Heart right ventricle (tissue), 16 donors: ENCODE data around the gene SOS1. TPM values are rescaled to one million over a fixed set of nuclear protein-coding genes. Genes with fewer than 3 reads are reported as not detected.

Source experiments
- ATAC-seq, 8 donors: fragments of 200-7000 bp; cut with Tn5 transposase; one replicate each; pipeline ENCODE4 v1.9.1; 2020; ENCODE audit warnings: mild to moderate bottlenecking in 8 of 8, moderate library complexity in 8 of 8, moderate number of reproducible peaks in 1 of 8
- DNase-seq, 2 donors: peaks; one replicate each; pipeline ENCODE4 v3.0.0-alpha.2; 2020
- H3K27ac ChIP-seq, 10 donors: fragments of 200-600 bp; sonication (generic) in 2 of 10; one replicate each; pipeline versions ENCODE4 v1.5.0 to v1.8.0; 2020 to 2022; ENCODE audit warnings: mild to moderate bottlenecking in 3 of 10
- H3K27me3 ChIP-seq, 7 donors: fragments of 200-600 bp; one replicate each; pipeline ENCODE4 v1.8.0; 2021 to 2022; ENCODE audit warnings: mild to moderate bottlenecking in 2 of 7
- H3K36me3 ChIP-seq, 9 donors: fragments of 200-600 bp; sonication (generic) in 1 of 9; one replicate each; pipeline versions ENCODE4 v1.5.0 to v1.8.0; 2020 to 2022; ENCODE audit warnings: mild to moderate bottlenecking in 2 of 9
- H3K4me1 ChIP-seq, 9 donors: fragments of 200-600 bp; sonication (generic) in 1 of 9; one replicate each; pipeline versions ENCODE4 v1.5.0 to v1.8.0; 2020 to 2022; ENCODE audit warnings: mild to moderate bottlenecking in 4 of 9
- H3K4me3 ChIP-seq, 10 donors: fragments of 200-600 bp; sonication (generic) in 2 of 10; one replicate each; pipeline versions ENCODE4 v1.5.0 to v1.8.0; 2020 to 2022; ENCODE audit warnings: mild to moderate bottlenecking in 7 of 10, moderate library complexity in 2 of 10
- H3K9me3 ChIP-seq, 11 donors: fragments of 200-600 bp in 10 of 11; sonication (generic) in 2 of 11; one replicate each; pipeline versions ENCODE4 v1.5.0 to v1.8.0; 2013 to 2022; ENCODE audit warnings: mild to moderate bottlenecking in 2 of 11, control low read depth in 1 of 11, moderate library complexity in 1 of 11
- WGBS, 2 donors: extraction: QIAGEN DNeasy Blood & Tissue Kit; methylation state at CpG; one replicate each; pipeline ENCODE4 v1.1.7; 2013; ENCODE audit warnings: inconsistent platforms in 1 of 2; 5-methylcytosine and 5-hydroxymethylcytosine counted together
- intact Hi-C, 10 donors: fragments of 100-400 bp; cut with DNase I; formaldehyde crosslinking; loops; one replicate each; pipeline versions ENCODE4 v1.11.1 to v1.14.2; 2022
- polyA plus RNA-seq, 2 donors: library from polyadenylated mRNA; stranded (reverse); fragments of 200-250 nt; gene quantifications; one replicate each; pipeline ENCODE4 v1.2.3, GENCODE V29; 2013
- total RNA-seq, 10 donors: library from RNA; stranded (reverse); fragmentation: NEBNext Ultra II Directional in 3 of 10; extraction: Animal tissue kit (Norgen Biotek cat#: 25700) in 3 of 10; gene quantifications; one replicate each; pipeline versions ENCODE4 v1.2.1 to v1.2.4, GENCODE V29; 2021 to 2023
- TF ChIP-seq, protein P1 (sequence below), 9 donors: fragments of 200-600 bp; sonication (generic) in 2 of 9; IDR thresholded peaks; one replicate each; pipeline versions ENCODE4 v1.5.0 to v1.8.0; 2021 to 2022; ENCODE audit warnings: antibody characterized with exemption in 9 of 9, mild to moderate bottlenecking in 5 of 9, moderate library complexity in 1 of 9
- donor health status: Arrhythmogenic right ventricular cardiomyopathy.
- donor health status: ischemic (EF 13 %, LVEDD 7.1; RV severe dilation, severe dysfunction).
- donor health status: healthy with polysubstance abuse.
- donor health status: DM: no; HTN: yes; CAD: no.
- donor health status: DM: no; HTN: no; CAD: no.
- donor health status: ischemic (EF 25% LVEDD 6.9; RV normal size, moderate dysfunction).
- donor health status: ischemic (EF 25% LVEDD 5.7; RV mildly dilated, moderate dysfunction).
- donor health status: healthy.
- donor health status: DM: yes; HTN: yes; CAD: no.
- donor health status: Ischemic cardiomyopathy.
- donor health status: ischemic (EF 35%, LVEDD 5.7; RV mildly dilated, moderate dysfunction).
- donor health status: nonischemic (EF 11% LVEDD 7.7; RV severe dilation, severe dysfunction).
- donor health status: DM: yes; HTN: yes; CAD: no.
- donor health status: PGD.
- donor health status: ischemic (EF 29% LVEDD 5.4; RV normal size, mild dysfunction).
- donor health status: nonischemic (EF 23%, LVEDD 6.1; RV moderate dilation, normal function).

The SOS1 gene
- total and polyA plus RNA-seq, 12 donors: 5.8 to 37.8 (median 23.1) TPM

DNA sequence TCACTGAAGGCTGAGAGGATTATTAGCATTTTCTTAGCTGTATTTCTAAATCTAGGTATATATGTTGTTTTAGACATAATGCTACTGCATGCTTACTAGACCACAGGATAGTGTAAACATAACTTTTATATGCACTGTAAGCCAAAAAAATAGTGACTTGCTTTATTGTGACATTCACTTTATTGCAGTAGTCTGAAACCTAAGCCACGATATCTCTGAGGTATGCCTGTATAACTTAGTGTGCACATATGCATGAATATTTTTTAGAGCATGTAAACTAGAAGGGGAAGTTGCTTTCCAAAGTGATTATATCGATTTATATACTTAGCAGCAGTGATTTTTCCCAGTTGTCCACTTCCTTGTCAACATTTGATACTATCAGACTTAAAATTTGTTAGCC is 81.8 kb downstream of the SOS1 start:
- 96 to 98% methylated on average over 2 of the region's 2 CpGs for WGBS, 2 donors
- ATAC-seq: no peak
- intact Hi-C loops: no loop called here

GRCh38 chr2:39033980-39034379 is 86.9 kb downstream of the SOS1 start:
- TF ChIP-seq, protein P1, sequence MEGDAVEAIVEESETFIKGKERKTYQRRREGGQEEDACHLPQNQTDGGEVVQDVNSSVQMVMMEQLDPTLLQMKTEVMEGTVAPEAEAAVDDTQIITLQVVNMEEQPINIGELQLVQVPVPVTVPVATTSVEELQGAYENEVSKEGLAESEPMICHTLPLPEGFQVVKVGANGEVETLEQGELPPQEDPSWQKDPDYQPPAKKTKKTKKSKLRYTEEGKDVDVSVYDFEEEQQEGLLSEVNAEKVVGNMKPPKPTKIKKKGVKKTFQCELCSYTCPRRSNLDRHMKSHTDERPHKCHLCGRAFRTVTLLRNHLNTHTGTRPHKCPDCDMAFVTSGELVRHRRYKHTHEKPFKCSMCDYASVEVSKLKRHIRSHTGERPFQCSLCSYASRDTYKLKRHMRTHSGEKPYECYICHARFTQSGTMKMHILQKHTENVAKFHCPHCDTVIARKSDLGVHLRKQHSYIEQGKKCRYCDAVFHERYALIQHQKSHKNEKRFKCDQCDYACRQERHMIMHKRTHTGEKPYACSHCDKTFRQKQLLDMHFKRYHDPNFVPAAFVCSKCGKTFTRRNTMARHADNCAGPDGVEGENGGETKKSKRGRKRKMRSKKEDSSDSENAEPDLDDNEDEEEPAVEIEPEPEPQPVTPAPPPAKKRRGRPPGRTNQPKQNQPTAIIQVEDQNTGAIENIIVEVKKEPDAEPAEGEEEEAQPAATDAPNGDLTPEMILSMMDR (IDR thresholded peaks at IDR 0.05): no peak
- Histone ChIP-seq H3K4me3 (no peak overlapping the region), H3K9me3 (no peaks in the 10 kb centered on the region), H3K27me3 (no peaks in the 10 kb centered on the region), H3K36me3 (peaks cover 0 to 70% (median 8%) of the 10 kb centered on the region in 9 donors), H3K27ac (no peak overlapping the region), H3K4me1 (no peaks in the 10 kb centered on the region)
- intact Hi-C loops: no loop called here
- DNase-seq (no peak), ATAC-seq (no peak)

More for the DNA sequence above, 81.8 kb downstream of the SOS1 start:
- Histone ChIP-seq H3K36me3 (peaks cover 0 to 45% (median 0%) of the 10 kb centered on the region in 9 donors), H3K27me3 (no peaks in the 10 kb centered on the region), H3K9me3 (no peaks in the 10 kb centered on the region), H3K4me3 (no peak overlapping the region), H3K4me1 (no peaks in the 10 kb centered on the region), H3K27ac (no peak overlapping the region)
- TF ChIP-seq, protein P1 (IDR thresholded peaks at IDR 0.05): no peak
- DNase-seq: no peak

- Histone ChIP-seq H3K36me3 (peaks cover 0 to 65% (median 4%) of the 10 kb centered on the region in 9 donors), H3K27me3 (no peaks in the 10 kb centered on the region), H3K4me1 (peaks cover 0 to 1% (median 0%) of the 10 kb centered on the region in 9 donors), H3K9me3 (no peaks in the 10 kb centered on the region), H3K4me3 (no peak overlapping the region), H3K27ac (no peak overlapping the region)
- TF ChIP-seq, protein P1 (IDR thresholded peaks at IDR 0.05): no peak
- intact Hi-C loops: no loop called here
- DNase-seq: no peak
- no peak for ATAC-seq
These were observed 93.4 kb downstream of the SOS1 start for GRCh38 chr2:39027421-39027820.

- intact Hi-C loops: no loop called here
- Histone ChIP-seq H3K4me1 (peaks cover 0 to 4% (median 0%) of the 10 kb centered on the region in 9 donors), H3K9me3 (no peaks in the 10 kb centered on the region), H3K27ac (no peak overlapping the region), H3K36me3 (peaks cover 0 to 52% (median 0%) of the 10 kb centered on the region in 9 donors), H3K27me3 (no peaks in the 10 kb centered on the region), H3K4me3 (no peak overlapping the region)
- no peak for ATAC-seq
- TF ChIP-seq, protein P1 (IDR thresholded peaks at IDR 0.05): no peak
- no peak for DNase-seq
- WGBS, 2 donors: 88 to 91% methylated on average over 4 of the region's 4 CpGs
These were observed 96.0 kb downstream of the SOS1 start for GRCh38 chr2:39024833-39025232.
